ENCODE data around the gene VPS35L. TPM values are rescaled to one million over a fixed set of nuclear protein-coding genes. Genes with fewer than 3 reads are reported as not detected.

Gene VPS35L
- total and polyA plus RNA-seq, 10 of the 15 experiments (the other 5 are each of a cell fraction or from before 2014, with no cell fraction given), result 14.9 to 44.1 (median 26.3) TPM

- ChIA-PET RAD21 (ENCODE audit: unreplicated experiment) (no interaction called here), POLR2A (no interaction called here), CTCF (interaction anchor here (0.7 kb wide), 1 partner anchor 271 kb away, joined by 3 read pairs; no protein-coding TSS in a partner anchor), SMC1A (ENCODE audit: uncharacterized antibody, unreplicated experiment) (no interaction called here)
- Histone ChIP-seq H3K4me2 (ENCODE audit: control insufficient read depth, insufficient read depth) (no peak overlapping the region), H3K9ac (ENCODE audit: control insufficient read depth, insufficient read depth, low read length) (no peak overlapping the region), H3K4me3 (no peak overlapping the region), H3K4me1 (ENCODE audit: control insufficient read depth, insufficient read depth, low read length) (no peaks in the 10 kb centered on the region), H3K79me2 (ENCODE audit: control insufficient read depth, insufficient read depth, low read length) (0 out of 2 replicates have a peak, but pooled peaks cover under 1% of the 10 kb centered on the region), H3K27ac (ENCODE audit: control insufficient read depth, insufficient read depth) (no peak overlapping the region), H2AFZ (ENCODE audit: control insufficient read depth, low read depth, low read length) (no peak overlapping the region), H4K20me1 (ENCODE audit: control insufficient read depth, insufficient read depth) (no peaks in the 10 kb centered on the region; the same call in 1 of the 2 replicates), H3K36me3 (ENCODE audit: control insufficient read depth in 2 of 2, insufficient read depth in 2 of 2, low read length in 1 of 2) (peaks cover 15 to 19% of the 10 kb centered on the region in 2 experiments; a peak in 3 of 4 replicates), H3K9me3 (replicated peaks; ENCODE audit: control insufficient read depth, insufficient read depth, low read length) (no peaks in the 10 kb centered on the region), H3K27me3 (replicated peaks in 1 of 2; ENCODE audit: control insufficient read depth in 2 of 2, insufficient read depth in 2 of 2, low read length in 1 of 2) (no peaks in the 10 kb centered on the region)
- WGBS (ENCODE audit: insufficient coverage, insufficient replicate concordance, low lambda C conversion rate, missing lambda C conversion rate), result 97% methylated on average over 22 of the region's 22 CpGs
- in situ Hi-C loops (cut with MboI), result no loop called here
- DNase-seq (ENCODE audit: low read depth, low spot score) (no peak), ATAC-seq (no peak), FAIRE-seq (no peak)
- intact Hi-C loops (cut with micrococcal nuclease; ENCODE audit: unreplicated experiment), result no loop called here
- TF ChIP-seq POLR2A (IDR thresholded peaks at IDR 0.05; ENCODE audit: low read depth, low read length), result 0 out of 2 replicates have a peak, but pooled peaks have one; percentile 19
- no peak for TF ChIP-seq ZZZ3 (IDR thresholded peaks at IDR 0.05; ENCODE audit: control insufficient read depth, insufficient read length, low read depth)
- BruUV-seq (replicated peaks), result no TSS peak
These were observed 154.1 kb downstream of the VPS35L start for GRCh38 chr16:19709381-19710136.

GRCh38 chr16:19710191-19710908 lies 154.8 kb downstream of the VPS35L start:
- no peak for DNase-seq (ENCODE audit: low read depth, low spot score)
- ATAC-seq, result no peak
- H3K9me3 ChIP-seq (replicated peaks; ENCODE audit: control insufficient read depth, insufficient read depth, low read length), result no peaks in the 10 kb centered on the region
- H3K36me3 ChIP-seq (ENCODE audit: control insufficient read depth in 2 of 2, insufficient read depth in 2 of 2, low read length in 1 of 2), result peaks cover 7 to 12% of the 10 kb centered on the region in 2 experiments; a peak in 3 of 4 replicates
- no peak overlapping the region for H3K4me3 ChIP-seq
- no peaks in the 10 kb centered on the region for H3K4me1 ChIP-seq (ENCODE audit: control insufficient read depth, insufficient read depth, low read length)
- H2AFZ ChIP-seq (ENCODE audit: control insufficient read depth, low read depth, low read length), result no peak overlapping the region
- no peaks in the 10 kb centered on the region for H3K27me3 ChIP-seq (replicated peaks in 1 of 2; ENCODE audit: control insufficient read depth in 2 of 2, insufficient read depth in 2 of 2, low read length in 1 of 2)
- SMC1A ChIA-PET (ENCODE audit: uncharacterized antibody, unreplicated experiment), result no interaction called here
- in situ Hi-C loops (cut with MboI), result no loop called here
- 0 out of 2 replicates have a peak, but pooled peaks cover 1% of the 10 kb centered on the region for H3K79me2 ChIP-seq (ENCODE audit: control insufficient read depth, insufficient read depth, low read length)
- no peak overlapping the region for H3K9ac ChIP-seq (ENCODE audit: control insufficient read depth, insufficient read depth, low read length)
- BruUV-seq (replicated peaks), result no TSS peak
- no peaks in the 10 kb centered on the region for H4K20me1 ChIP-seq (ENCODE audit: control insufficient read depth, insufficient read depth)
- RAD21 ChIA-PET (ENCODE audit: unreplicated experiment), result no interaction called here
- CTCF ChIA-PET, result no interaction called here
- POLR2A ChIA-PET, result no interaction called here
- no peak overlapping the region for H3K4me2 ChIP-seq (ENCODE audit: control insufficient read depth, insufficient read depth)
- intact Hi-C loops (cut with micrococcal nuclease; ENCODE audit: unreplicated experiment), result no loop called here
- 93% methylated on average over 22 of the region's 23 CpGs for WGBS (ENCODE audit: insufficient coverage, insufficient replicate concordance, low lambda C conversion rate, missing lambda C conversion rate)
- no peak for TF ChIP-seq RB1 (IDR thresholded peaks at IDR 0.05; ENCODE audit: borderline replicate concordance)
- TF ChIP-seq RUNX3 (IDR thresholded peaks at IDR 0.05; ENCODE audit: low read length), result no peak
- TF ChIP-seq ZNF274 (IDR thresholded peaks at IDR 0.05; ENCODE audit: insufficient read depth, insufficient read length), result no peak
- TF ChIP-seq YBX1 (IDR thresholded peaks at IDR 0.05), result no peak
- no peak for TF ChIP-seq ZNF24 (IDR thresholded peaks at IDR 0.05)
- no peak for TF ChIP-seq SRF (IDR thresholded peaks at IDR 0.05; ENCODE audit: low read depth in 2 of 2, low read length in 2 of 2)
- no peak for TF ChIP-seq CREB1 (IDR thresholded peaks at IDR 0.05; ENCODE audit: low read depth)
- TF ChIP-seq ZBTB4 (CRISPR knock-in tag; IDR thresholded peaks at IDR 0.05), result no peak
- no peak for TF ChIP-seq POLR2AphosphoS2 (IDR thresholded peaks at IDR 0.05; ENCODE audit: low read depth, low read length)
- H3K27ac ChIP-seq (ENCODE audit: control insufficient read depth, insufficient read depth), result no peak overlapping the region
- FAIRE-seq, result no peak
